Measurements from ENCODE around the gene MAP3K8.

DNA sequence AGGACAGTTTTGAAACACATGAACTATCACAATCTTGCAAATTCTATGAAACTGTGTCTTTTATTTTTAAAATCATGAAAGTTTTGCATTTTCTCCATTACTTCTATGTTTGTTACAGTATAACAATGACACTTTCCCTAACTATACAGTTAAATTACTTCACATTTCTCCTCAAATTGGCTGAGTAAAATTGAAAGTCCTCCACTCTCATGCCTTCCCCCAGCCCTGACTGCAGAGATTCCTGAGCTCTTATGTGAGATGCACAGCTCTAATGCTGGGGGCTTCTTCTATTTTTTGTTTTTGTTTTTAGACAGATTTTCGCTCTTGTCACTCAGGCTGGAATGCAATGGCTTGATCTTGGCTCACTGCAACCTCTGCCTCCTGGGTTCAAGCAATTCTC is 22.7 kb upstream of the MAP3K8 start:
- TF ChIP-seq, protein P1, sequence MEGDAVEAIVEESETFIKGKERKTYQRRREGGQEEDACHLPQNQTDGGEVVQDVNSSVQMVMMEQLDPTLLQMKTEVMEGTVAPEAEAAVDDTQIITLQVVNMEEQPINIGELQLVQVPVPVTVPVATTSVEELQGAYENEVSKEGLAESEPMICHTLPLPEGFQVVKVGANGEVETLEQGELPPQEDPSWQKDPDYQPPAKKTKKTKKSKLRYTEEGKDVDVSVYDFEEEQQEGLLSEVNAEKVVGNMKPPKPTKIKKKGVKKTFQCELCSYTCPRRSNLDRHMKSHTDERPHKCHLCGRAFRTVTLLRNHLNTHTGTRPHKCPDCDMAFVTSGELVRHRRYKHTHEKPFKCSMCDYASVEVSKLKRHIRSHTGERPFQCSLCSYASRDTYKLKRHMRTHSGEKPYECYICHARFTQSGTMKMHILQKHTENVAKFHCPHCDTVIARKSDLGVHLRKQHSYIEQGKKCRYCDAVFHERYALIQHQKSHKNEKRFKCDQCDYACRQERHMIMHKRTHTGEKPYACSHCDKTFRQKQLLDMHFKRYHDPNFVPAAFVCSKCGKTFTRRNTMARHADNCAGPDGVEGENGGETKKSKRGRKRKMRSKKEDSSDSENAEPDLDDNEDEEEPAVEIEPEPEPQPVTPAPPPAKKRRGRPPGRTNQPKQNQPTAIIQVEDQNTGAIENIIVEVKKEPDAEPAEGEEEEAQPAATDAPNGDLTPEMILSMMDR (IDR thresholded peaks at IDR 0.05) = no peak
- TF ChIP-seq POLR2AphosphoS5 (IDR thresholded peaks at IDR 0.05) = no peak
- no peak for TF ChIP-seq EP300 (IDR thresholded peaks at IDR 0.05)

All from upper lobe of left lung (tissue), 4 donors.